BLaER1 (cell line): ENCODE results near the gene MORC2.

Experiments used
- H3K27ac ChIP-seq: shearing (Covaris generic); formaldehyde crosslinking; 2 replicates; pipeline ENCODE4 v1.8.1; 2022
- H3K27me3 ChIP-seq: shearing (Covaris generic); formaldehyde crosslinking; 2 replicates; pipeline ENCODE4 v1.8.1; 2022
- H3K36me3 ChIP-seq: shearing (Covaris generic); formaldehyde crosslinking; 2 replicates; pipeline ENCODE4 v1.8.1; 2022
- H3K4me1 ChIP-seq: shearing (Covaris generic); formaldehyde crosslinking; 2 replicates; pipeline ENCODE4 v1.8.1; 2022
- H3K4me2 ChIP-seq: shearing (Covaris generic); formaldehyde crosslinking; 2 replicates; pipeline ENCODE4 v1.8.1; 2022
- H3K4me3 ChIP-seq: shearing (Covaris generic); formaldehyde crosslinking; 2 replicates; pipeline ENCODE4 v1.8.1; 2022
- H3K9ac ChIP-seq: shearing (Covaris generic); formaldehyde crosslinking; 2 replicates; pipeline ENCODE4 v1.8.1; 2022
- H3K9me3 ChIP-seq: shearing (Covaris generic); formaldehyde crosslinking; 2 replicates; pipeline ENCODE4 v1.8.1; 2022
- H4K20me1 ChIP-seq: shearing (Covaris generic); formaldehyde crosslinking; 2 replicates; pipeline ENCODE4 v1.8.1; 2022
- Cebpa-rat ChIP-seq: shearing (Covaris generic); IDR thresholded peaks from 2 replicates; pipeline ENCODE4 v1.8.1; 2022

MORC2 gene

DNA sequence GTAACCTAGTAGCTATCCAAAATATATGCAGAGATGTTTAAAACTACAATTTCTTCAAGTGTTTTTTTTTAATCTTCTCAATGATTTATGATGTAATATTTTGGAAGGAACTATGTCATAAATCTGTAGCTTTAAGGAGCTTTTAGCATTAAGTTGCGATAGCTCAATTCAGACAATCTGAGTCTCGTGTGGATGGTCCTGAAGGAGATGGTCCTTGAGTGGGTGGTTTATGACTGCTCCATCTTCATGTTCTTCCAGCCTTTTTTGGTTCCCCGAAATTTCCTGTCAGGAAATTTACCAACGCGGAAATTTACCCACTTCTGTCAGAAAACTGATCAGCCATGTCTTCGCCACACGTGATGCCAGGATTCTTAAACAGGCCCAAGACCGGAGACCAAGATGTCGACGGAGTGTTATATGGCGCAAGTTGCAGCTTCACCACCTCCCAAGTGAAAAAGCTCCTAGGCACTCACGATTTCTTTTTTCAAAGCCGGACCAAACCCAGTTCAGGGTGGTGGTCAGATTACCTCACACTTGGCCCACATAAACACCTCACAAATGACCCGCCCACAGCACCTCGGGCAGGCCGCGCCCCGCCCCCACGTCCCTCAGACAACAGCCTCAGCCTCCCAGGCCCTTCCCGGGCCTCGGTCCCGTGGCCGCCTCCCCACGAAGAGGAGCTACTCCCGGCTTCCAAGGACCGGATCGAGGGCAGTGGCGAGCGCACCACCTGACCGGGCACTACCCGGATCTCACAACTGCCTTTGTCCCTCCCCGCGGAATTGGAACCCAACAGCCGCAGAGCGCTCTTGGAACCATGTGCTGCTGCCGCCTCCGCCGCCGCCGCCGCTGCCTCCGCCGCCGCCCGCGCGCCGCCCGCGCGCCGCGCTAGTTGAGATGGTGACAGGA is at the start of gene MORC2:
TSS of gene MORC2 (minus strand) at position 760 of the 909 bp plus-strand sequence. CDS start 885 bp downstream, outside the sequence.
- peaks cover 74% of the 10 kb centered on the region for H3K36me3 ChIP-seq
- peaks cover 85% of the 10 kb centered on the region for H3K9me3 ChIP-seq
- H3K4me2 ChIP-seq: peak within 1 kb of the TSS; percentile 88
- no peaks in the 10 kb centered on the region for H3K27me3 ChIP-seq
- H3K27ac ChIP-seq: peak within 1 kb of the TSS; percentile 97
- peak within 1 kb of the TSS; percentile 82 for H3K4me3 ChIP-seq
- no peak for TF ChIP-seq Cebpa-rat
- peaks cover 40% of the 10 kb centered on the region for H3K4me1 ChIP-seq
- H3K9ac ChIP-seq: peak within 1 kb of the TSS; percentile 95
- peaks cover 42% of the 10 kb centered on the region for H4K20me1 ChIP-seq

DNA sequence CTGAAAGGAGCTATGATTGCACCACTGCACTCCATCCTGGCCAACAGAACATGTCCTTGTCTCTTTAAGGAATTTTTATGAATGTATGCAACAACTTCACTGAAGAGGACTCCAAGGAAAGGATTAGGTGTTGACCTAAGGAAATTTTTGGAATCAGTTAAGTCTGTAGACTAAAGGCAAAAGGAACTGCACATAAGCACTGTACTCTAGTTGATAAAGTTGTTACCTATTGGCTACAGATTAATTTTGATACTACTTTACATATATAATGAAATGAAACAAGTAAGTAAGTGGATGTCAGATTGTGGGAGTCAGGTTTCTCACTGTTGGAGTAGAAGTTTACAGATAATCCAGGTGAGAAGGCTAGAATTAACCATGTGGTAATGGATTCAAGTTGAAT is 37.0 kb upstream of the MORC2 start:
- TF ChIP-seq Cebpa-rat: no peak
- H3K4me1 ChIP-seq: no peaks in the 10 kb centered on the region
- H3K4me2 ChIP-seq: no peak overlapping the region
- no peak overlapping the region for H3K27ac ChIP-seq
- H3K27me3 ChIP-seq: no peaks in the 10 kb centered on the region
- H3K36me3 ChIP-seq: no peaks in the 10 kb centered on the region
- H3K9ac ChIP-seq: no peak overlapping the region
- no peaks in the 10 kb centered on the region for H4K20me1 ChIP-seq
- peaks cover 19% of the 10 kb centered on the region for H3K9me3 ChIP-seq
- no peak overlapping the region for H3K4me3 ChIP-seq

DNA sequence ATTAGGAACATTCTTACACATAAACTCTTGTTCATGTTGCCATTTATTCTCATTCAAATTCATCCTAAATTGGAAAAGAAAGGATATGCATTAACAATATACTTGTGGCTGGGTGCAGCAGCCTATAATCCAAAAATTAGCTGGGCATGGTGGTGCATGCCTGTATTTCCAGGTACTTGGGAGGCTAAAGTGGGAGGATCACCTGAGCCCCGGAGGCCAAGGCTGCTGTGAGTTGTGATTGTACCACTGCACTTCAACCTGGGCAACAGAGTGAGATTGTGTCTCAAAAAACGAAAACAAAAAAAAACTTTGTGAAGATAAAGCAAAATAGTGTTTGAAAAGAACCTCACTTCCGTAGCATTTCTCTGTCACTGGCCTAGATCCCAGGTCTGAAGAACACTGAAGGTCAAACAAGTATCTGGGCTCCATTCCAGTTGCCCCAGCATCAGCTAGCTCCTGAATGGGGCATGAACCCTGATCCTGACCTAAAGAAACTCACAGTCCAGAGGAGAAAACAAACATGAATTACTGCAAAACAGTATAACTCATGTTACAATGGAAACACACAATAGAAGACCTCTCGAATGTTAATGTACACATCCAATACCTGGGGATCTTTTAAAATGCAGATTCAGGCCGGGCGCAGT is 32.7 kb upstream of the MORC2 start:
- Histone ChIP-seq H3K4me1 (peaks cover 1% of the 10 kb centered on the region; the same call in 1 of the 2 replicates), H3K4me2 (no peak overlapping the region), H3K36me3 (no peaks in the 10 kb centered on the region), H3K9ac (no peak overlapping the region), H3K27me3 (no peaks in the 10 kb centered on the region), H4K20me1 (no peaks in the 10 kb centered on the region), H3K27ac (no peak overlapping the region), H3K9me3 (peaks cover 12% of the 10 kb centered on the region), H3K4me3 (no peak overlapping the region)
- TF ChIP-seq Cebpa-rat: no peak

GRCh38 chr22:30998329-30998728 is 29.8 kb upstream of the MORC2 start:
- Histone ChIP-seq H3K36me3 (no peaks in the 10 kb centered on the region), H4K20me1 (no peaks in the 10 kb centered on the region), H3K9me3 (no peaks in the 10 kb centered on the region), H3K4me1 (peaks cover 12% of the 10 kb centered on the region; the same call in 1 of the 2 replicates), H3K4me3 (no peak overlapping the region), H3K4me2 (no peak overlapping the region), H3K9ac (no peak overlapping the region), H3K27ac (no peak overlapping the region), H3K27me3 (no peaks in the 10 kb centered on the region)
- no peak for TF ChIP-seq Cebpa-rat

- H3K27me3 ChIP-seq: no peaks in the 10 kb centered on the region
- peaks cover 12% of the 10 kb centered on the region; the same call in 1 of the 2 replicates for H3K4me1 ChIP-seq
- no peak overlapping the region for H3K4me2 ChIP-seq
- no peak overlapping the region for H3K27ac ChIP-seq
- H3K9ac ChIP-seq: no peak overlapping the region
- H3K9me3 ChIP-seq: no peaks in the 10 kb centered on the region; the same call in 1 of the 2 replicates
- no peak for TF ChIP-seq Cebpa-rat
- no peaks in the 10 kb centered on the region for H3K36me3 ChIP-seq
- H4K20me1 ChIP-seq: no peaks in the 10 kb centered on the region
- no peak overlapping the region for H3K4me3 ChIP-seq
Observed at GRCh38 chr22:30996462-30996861, 27.9 kb upstream of the MORC2 start.

DNA sequence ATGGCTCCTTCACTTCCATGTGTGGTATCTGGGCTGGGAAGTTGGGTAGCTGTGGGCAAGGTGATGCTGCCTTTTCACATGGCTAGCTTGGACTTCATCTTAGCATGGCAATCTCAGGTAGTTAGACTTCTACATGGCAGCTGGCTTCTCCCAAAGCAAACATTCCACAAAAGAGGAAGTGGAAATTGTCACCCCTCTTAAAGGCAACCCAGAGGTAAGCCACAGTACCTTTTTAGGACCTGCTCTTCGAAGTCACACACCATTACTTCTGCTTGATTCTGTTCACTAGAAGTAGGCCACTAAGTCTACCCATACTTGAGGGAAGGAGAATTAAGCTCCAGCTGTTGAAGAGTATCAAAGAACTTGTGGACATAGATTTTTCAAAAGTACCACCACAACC is 26.4 kb upstream of the MORC2 start:
- H3K27me3 ChIP-seq: no peaks in the 10 kb centered on the region
- no peaks in the 10 kb centered on the region; the same call in none of the 2 replicates for H3K9me3 ChIP-seq
- TF ChIP-seq Cebpa-rat: no peak
- H3K27ac ChIP-seq: no peak overlapping the region
- H3K4me3 ChIP-seq: no peak overlapping the region
- H4K20me1 ChIP-seq: no peaks in the 10 kb centered on the region
- H3K4me2 ChIP-seq: no peak overlapping the region
- H3K9ac ChIP-seq: no peak overlapping the region
- peaks cover 12% of the 10 kb centered on the region; the same call in 1 of the 2 replicates for H3K4me1 ChIP-seq
- no peaks in the 10 kb centered on the region for H3K36me3 ChIP-seq

GRCh38 chr22:30992565-30992964 is 24.0 kb upstream of the MORC2 start:
- H3K27ac ChIP-seq: no peak overlapping the region
- no peaks in the 10 kb centered on the region for H3K36me3 ChIP-seq
- no peaks in the 10 kb centered on the region for H3K27me3 ChIP-seq
- no peak overlapping the region for H3K4me2 ChIP-seq
- no peaks in the 10 kb centered on the region for H4K20me1 ChIP-seq
- peaks cover 12% of the 10 kb centered on the region; the same call in 1 of the 2 replicates for H3K4me1 ChIP-seq
- H3K4me3 ChIP-seq: no peak overlapping the region
- TF ChIP-seq Cebpa-rat: no peak
- H3K9ac ChIP-seq: no peak overlapping the region
- no peaks in the 10 kb centered on the region; the same call in none of the 2 replicates for H3K9me3 ChIP-seq

GRCh38 chr22:30990690-30991089 is 22.1 kb upstream of the MORC2 start:
- Histone ChIP-seq H3K27ac (no peak overlapping the region), H3K4me2 (no peak overlapping the region), H3K9me3 (no peaks in the 10 kb centered on the region; the same call in none of the 2 replicates), H4K20me1 (no peaks in the 10 kb centered on the region), H3K36me3 (no peaks in the 10 kb centered on the region), H3K4me3 (no peak overlapping the region), H3K4me1 (peaks cover 5% of the 10 kb centered on the region; the same call in 1 of the 2 replicates), H3K27me3 (no peaks in the 10 kb centered on the region), H3K9ac (no peak overlapping the region)
- no peak for TF ChIP-seq Cebpa-rat

DNA sequence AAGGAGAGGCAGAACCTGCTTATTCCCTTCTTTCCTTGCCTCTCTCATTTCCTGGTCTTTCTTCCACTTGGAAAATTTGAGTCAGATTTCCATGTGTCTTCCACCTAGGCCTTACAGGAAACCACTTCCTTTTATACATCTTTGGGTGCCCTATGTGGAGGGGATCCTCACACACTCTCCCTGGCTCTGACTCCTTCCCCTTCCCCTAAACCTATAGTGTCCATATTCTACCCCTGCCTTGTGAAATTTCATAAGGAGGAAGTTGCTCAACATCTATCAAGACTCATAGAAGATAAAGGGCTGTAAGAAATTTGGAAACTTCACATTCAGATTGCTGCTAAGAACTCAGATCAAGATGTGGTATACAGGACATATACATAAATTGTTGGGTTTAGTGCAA is 20.9 kb upstream of the MORC2 start:
- Histone ChIP-seq H3K9me3 (no peaks in the 10 kb centered on the region; the same call in none of the 2 replicates), H4K20me1 (no peaks in the 10 kb centered on the region), H3K36me3 (no peaks in the 10 kb centered on the region), H3K9ac (no peak overlapping the region), H3K27ac (no peak overlapping the region), H3K4me1 (no peaks in the 10 kb centered on the region), H3K4me2 (no peak overlapping the region), H3K4me3 (no peak overlapping the region), H3K27me3 (no peaks in the 10 kb centered on the region)
- TF ChIP-seq Cebpa-rat: no peak

DNA sequence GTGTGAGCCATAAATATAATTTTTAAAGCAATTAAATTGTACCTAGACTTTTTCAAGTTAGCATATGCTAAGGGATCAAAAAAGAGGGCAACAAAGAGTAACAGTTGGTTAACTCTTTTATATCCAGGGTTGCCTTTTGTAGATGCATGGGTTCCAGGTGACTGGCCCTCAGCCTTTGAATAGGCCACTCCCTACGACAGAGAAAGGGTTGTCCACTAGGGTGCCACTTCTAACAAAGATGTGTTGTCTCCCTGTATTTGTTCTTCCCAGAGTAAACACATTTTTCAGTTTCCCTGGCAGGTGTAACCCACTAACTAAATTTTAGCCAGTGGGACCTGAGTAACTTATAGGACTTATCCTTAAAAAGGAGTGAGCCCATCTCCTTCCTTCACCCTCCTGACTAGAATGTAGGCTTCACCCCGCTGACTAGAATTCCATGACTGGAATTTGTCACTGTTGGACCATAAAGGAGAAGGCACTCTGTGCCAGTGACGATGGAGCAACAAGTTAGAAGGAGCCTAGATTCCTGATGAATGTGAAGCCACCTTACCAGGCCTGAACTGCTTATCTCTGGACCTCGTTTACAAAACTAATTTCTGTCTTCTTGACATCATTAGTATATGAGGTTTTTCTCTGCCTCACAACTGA is 17.1 kb upstream of the MORC2 start:
- Histone ChIP-seq H3K4me2 (no peak overlapping the region), H3K4me3 (no peak overlapping the region), H4K20me1 (no peaks in the 10 kb centered on the region), H3K27me3 (no peaks in the 10 kb centered on the region), H3K9me3 (no peaks in the 10 kb centered on the region), H3K4me1 (no peaks in the 10 kb centered on the region), H3K36me3 (no peaks in the 10 kb centered on the region), H3K9ac (no peak overlapping the region), H3K27ac (no peak overlapping the region)
- TF ChIP-seq Cebpa-rat: no peak
